ENCODE data around the gene MANSC4. TPM values are rescaled to one million over a fixed set of nuclear protein-coding genes. Genes with fewer than 3 reads are reported as not detected.

Gene MANSC4
- total RNA-seq, 3 donors from 2014 or later = not detected

DNA sequence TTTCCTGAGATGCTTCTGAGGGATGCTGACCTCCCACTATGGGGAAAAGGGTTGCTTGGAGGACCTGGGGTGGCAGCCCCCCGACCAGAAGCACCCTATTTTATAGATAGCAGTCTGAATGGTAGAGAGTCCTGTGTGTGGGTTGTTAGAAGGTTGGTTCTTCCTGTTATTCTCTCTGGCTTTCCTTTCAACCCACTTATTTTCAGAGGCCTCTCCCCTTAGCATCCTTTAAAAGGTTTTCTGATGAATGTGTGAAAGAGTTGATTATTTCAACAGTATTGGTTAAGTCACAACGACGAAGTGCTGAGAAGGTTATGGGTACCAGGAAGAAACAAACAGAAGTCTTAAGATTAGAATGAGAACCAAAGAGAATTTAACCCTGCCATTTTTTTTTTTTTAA, 20.8 kb upstream of the MANSC4 start:
- no peak for ATAC-seq
- TF ChIP-seq, protein P1, sequence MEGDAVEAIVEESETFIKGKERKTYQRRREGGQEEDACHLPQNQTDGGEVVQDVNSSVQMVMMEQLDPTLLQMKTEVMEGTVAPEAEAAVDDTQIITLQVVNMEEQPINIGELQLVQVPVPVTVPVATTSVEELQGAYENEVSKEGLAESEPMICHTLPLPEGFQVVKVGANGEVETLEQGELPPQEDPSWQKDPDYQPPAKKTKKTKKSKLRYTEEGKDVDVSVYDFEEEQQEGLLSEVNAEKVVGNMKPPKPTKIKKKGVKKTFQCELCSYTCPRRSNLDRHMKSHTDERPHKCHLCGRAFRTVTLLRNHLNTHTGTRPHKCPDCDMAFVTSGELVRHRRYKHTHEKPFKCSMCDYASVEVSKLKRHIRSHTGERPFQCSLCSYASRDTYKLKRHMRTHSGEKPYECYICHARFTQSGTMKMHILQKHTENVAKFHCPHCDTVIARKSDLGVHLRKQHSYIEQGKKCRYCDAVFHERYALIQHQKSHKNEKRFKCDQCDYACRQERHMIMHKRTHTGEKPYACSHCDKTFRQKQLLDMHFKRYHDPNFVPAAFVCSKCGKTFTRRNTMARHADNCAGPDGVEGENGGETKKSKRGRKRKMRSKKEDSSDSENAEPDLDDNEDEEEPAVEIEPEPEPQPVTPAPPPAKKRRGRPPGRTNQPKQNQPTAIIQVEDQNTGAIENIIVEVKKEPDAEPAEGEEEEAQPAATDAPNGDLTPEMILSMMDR (IDR thresholded peaks at IDR 0.05) = no peak
- Histone ChIP-seq H3K4me1 (ENCODE audit: low read depth) (no peaks in the 10 kb centered on the region), H3K4me3 (no peak overlapping the region), H3K36me3 (ENCODE audit: low read depth) (no peaks in the 10 kb centered on the region), H3K9me3 (no peaks in the 10 kb centered on the region)
- intact Hi-C loops (cut with DNase I, micrococcal nuclease) = no loop called here
- DNase-seq = no peak

DNA sequence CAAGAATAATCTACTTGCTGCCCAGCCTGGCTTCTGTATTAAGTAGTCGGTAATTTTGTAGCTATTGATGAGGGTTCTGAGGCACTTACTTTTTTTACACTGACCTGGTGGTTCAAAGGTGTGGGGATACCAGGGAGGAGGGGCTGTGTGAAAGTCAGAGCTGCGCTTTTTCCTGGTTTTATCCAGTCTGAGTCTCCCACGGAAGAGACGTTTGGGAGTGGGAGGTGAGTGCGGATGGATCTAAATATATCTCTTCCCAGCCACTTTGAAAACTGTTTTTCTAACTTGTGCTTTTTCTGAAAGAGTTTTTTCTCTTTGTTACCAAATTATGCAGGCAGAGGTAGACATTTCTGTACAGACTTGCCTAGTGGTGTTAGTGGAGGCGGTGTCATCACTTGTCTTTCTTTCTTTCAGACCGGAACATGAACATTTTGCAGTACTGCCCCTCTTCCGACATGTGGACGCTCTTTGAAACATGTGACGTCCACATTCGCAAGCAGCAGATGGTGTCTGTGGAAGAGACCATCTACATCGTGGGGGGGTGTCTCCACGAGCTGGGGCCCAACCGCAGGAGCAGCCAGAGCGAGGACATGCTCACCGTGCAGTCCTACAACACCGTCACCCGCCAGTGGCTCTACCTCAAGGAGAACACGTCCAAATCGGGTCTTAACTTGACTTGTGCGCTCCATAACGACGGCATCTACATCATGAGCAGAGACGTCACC, 17.4 kb upstream of the MANSC4 start:
- TF ChIP-seq, protein P1 (IDR thresholded peaks at IDR 0.05) = no peak
- intact Hi-C loops (cut with DNase I, micrococcal nuclease) = no loop called here
- Histone ChIP-seq H3K36me3 (ENCODE audit: low read depth) (no peaks in the 10 kb centered on the region), H3K9me3 (no peaks in the 10 kb centered on the region), H3K4me3 (no peak overlapping the region), H3K4me1 (ENCODE audit: low read depth) (no peaks in the 10 kb centered on the region)
- DNase-seq (no peak), ATAC-seq (no peak)

GRCh38 chr12:27796128-27796527, 16.1 kb upstream of the MANSC4 start:
- no peak for DNase-seq
- no peaks in the 10 kb centered on the region for H3K4me1 ChIP-seq (ENCODE audit: low read depth)
- H3K9me3 ChIP-seq = no peaks in the 10 kb centered on the region
- no peaks in the 10 kb centered on the region for H3K36me3 ChIP-seq (ENCODE audit: low read depth)
- H3K4me3 ChIP-seq = no peak overlapping the region
- intact Hi-C loops (cut with DNase I, micrococcal nuclease) = no loop called here
- ATAC-seq = no peak
- TF ChIP-seq, protein P1 (IDR thresholded peaks at IDR 0.05) = no peak

DNA sequence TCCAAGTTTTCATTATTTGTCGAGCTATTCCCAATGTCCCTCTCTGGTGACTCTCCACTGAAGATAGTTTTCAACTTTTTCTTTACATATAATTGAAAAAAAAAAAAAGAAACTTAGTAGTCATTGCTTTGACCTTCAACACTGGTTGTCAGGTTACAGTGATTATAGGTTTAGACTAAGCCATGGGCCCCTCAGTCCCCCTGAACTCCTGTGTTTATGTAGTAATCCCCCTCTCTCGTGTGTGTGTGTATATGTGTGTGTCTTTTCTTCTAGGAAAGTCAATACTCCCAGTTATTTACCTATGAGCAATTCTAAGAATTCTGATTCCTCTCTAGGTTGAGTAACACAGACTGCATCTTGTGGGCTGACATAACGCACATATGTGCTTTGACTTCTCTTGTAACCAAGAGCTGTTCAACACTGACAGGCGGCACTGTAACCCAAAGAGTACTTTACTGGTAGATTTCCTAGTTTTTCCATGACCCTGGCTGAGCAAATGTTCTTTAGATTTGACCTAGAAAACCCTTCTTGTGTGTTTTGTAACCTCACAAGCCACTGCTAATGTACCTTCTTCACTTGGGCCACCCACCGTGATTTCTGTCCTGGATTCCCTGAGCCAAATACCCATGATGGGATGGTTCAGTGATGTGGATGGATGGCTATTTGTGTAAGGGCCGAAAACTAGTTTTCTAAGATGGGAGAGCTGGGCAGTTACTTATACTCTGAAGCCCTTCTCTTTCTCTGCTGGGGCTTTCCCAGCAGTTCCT, 15.0 kb upstream of the MANSC4 start:
- H3K9me3 ChIP-seq = no peaks in the 10 kb centered on the region
- H3K36me3 ChIP-seq (ENCODE audit: low read depth) = no peaks in the 10 kb centered on the region
- ATAC-seq (no peak), DNase-seq (no peak)
- TF ChIP-seq, protein P1 (IDR thresholded peaks at IDR 0.05) = no peak
- H3K4me3 ChIP-seq = no peak overlapping the region
- intact Hi-C loops (cut with DNase I, micrococcal nuclease) = no loop called here
- H3K4me1 ChIP-seq (ENCODE audit: low read depth) = no peaks in the 10 kb centered on the region

GRCh38 chr12:27790179-27790578, 10.1 kb upstream of the MANSC4 start:
- no peaks in the 10 kb centered on the region for H3K9me3 ChIP-seq
- ATAC-seq = no peak
- TF ChIP-seq, protein P1 (IDR thresholded peaks at IDR 0.05) = no peak
- H3K4me1 ChIP-seq (ENCODE audit: low read depth) = peaks cover 3% of the 10 kb centered on the region
- no peak overlapping the region for H3K4me3 ChIP-seq
- DNase-seq = no peak
- intact Hi-C loops (cut with DNase I, micrococcal nuclease) = no loop called here
- H3K36me3 ChIP-seq (ENCODE audit: low read depth) = no peaks in the 10 kb centered on the region
